Activated naive CD4-positive, alpha-beta T cell treated with anti-CD3 and anti-CD28 coated beads, Interleukin-2, amount 50 U/mL, for 24 hours (primary cell): Measurements from ENCODE around the gene AADAC.
"Not testable (repeated sequence)": the region's sequence is repeated elsewhere in the genome, so short reads cannot be mapped to it uniquely, and the experiment has no call there.

Source experiments
- H3K27ac Mint-ChIP-seq: one replicate; pipeline ENCODE4 v1.8.0; 2021; ENCODE audit warnings: mild to moderate bottlenecking, mixed read lengths
- H3K27me3 Mint-ChIP-seq: one replicate; pipeline ENCODE4 v1.8.0; 2021; ENCODE audit warnings: mixed read lengths
- H3K36me3 Mint-ChIP-seq: one replicate; pipeline ENCODE4 v1.8.0; 2021; ENCODE audit warnings: mixed read lengths
- H3K4me1 Mint-ChIP-seq: one replicate; pipeline ENCODE4 v1.8.0; 2021; ENCODE audit warnings: mixed read lengths
- H3K4me3 Mint-ChIP-seq: one replicate; pipeline ENCODE4 v1.8.0; 2021; ENCODE audit warnings: mild to moderate bottlenecking, mixed read lengths
- H3K9me3 Mint-ChIP-seq: one replicate; pipeline ENCODE4 v1.8.0; 2021; ENCODE audit warnings: mixed read lengths

AADAC gene

GRCh38 chr3:151789853-151790463 is 24.0 kb upstream of the AADAC start:
- no peaks in the 10 kb centered on the region for H3K4me1 Mint-ChIP-seq
- H3K27me3 Mint-ChIP-seq = peaks cover 2% of the 10 kb centered on the region

GRCh38 chr3:151790763-151791162 is 23.2 kb upstream of the AADAC start:
- not testable (repeated sequence) for H3K4me1 Mint-ChIP-seq, H3K36me3 Mint-ChIP-seq, H3K9me3 Mint-ChIP-seq, H3K27me3 Mint-ChIP-seq, H3K4me3 Mint-ChIP-seq, H3K27ac Mint-ChIP-seq

More at GRCh38 chr3:151789853-151790463, 24.0 kb upstream of the AADAC start:
- Mint-ChIP-seq H3K27ac (no peak overlapping the region), H3K36me3 (no peaks in the 10 kb centered on the region), H3K9me3 (peaks cover 7% of the 10 kb centered on the region), H3K4me3 (no peak overlapping the region)

GRCh38 chr3:151792411-151792810 is 21.5 kb upstream of the AADAC start:
- Mint-ChIP-seq H3K36me3 (no peaks in the 10 kb centered on the region), H3K4me1 (no peaks in the 10 kb centered on the region), H3K4me3 (no peak overlapping the region), H3K27ac (no peak overlapping the region), H3K27me3 (peaks cover 2% of the 10 kb centered on the region), H3K9me3 (peaks cover 7% of the 10 kb centered on the region)

- peaks cover 7% of the 10 kb centered on the region for H3K9me3 Mint-ChIP-seq
- no peaks in the 10 kb centered on the region for H3K36me3 Mint-ChIP-seq
- H3K27ac Mint-ChIP-seq = no peak overlapping the region
- H3K4me3 Mint-ChIP-seq = no peak overlapping the region
- no peaks in the 10 kb centered on the region for H3K4me1 Mint-ChIP-seq
- peaks cover 2% of the 10 kb centered on the region for H3K27me3 Mint-ChIP-seq
Observed at GRCh38 chr3:151793636-151794035, 20.3 kb upstream of the AADAC start.

GRCh38 chr3:151794080-151794479 is 19.8 kb upstream of the AADAC start:
- H3K9me3 Mint-ChIP-seq = peaks cover 7% of the 10 kb centered on the region
- no peak overlapping the region for H3K27ac Mint-ChIP-seq
- no peaks in the 10 kb centered on the region for H3K4me1 Mint-ChIP-seq
- H3K4me3 Mint-ChIP-seq = no peak overlapping the region
- no peaks in the 10 kb centered on the region for H3K36me3 Mint-ChIP-seq
- peaks cover 2% of the 10 kb centered on the region for H3K27me3 Mint-ChIP-seq

GRCh38 chr3:151795276-151795675 is 18.6 kb upstream of the AADAC start:
- no peaks in the 10 kb centered on the region for H3K36me3 Mint-ChIP-seq
- H3K27ac Mint-ChIP-seq = no peak overlapping the region
- H3K4me3 Mint-ChIP-seq = no peak overlapping the region
- no peaks in the 10 kb centered on the region for H3K27me3 Mint-ChIP-seq
- H3K9me3 Mint-ChIP-seq = peaks cover 4% of the 10 kb centered on the region
- H3K4me1 Mint-ChIP-seq = no peaks in the 10 kb centered on the region

- Mint-ChIP-seq H3K27me3 (no peaks in the 10 kb centered on the region), H3K27ac (no peak overlapping the region), H3K4me3 (no peak overlapping the region), H3K9me3 (no peaks in the 10 kb centered on the region), H3K36me3 (no peaks in the 10 kb centered on the region), H3K4me1 (no peaks in the 10 kb centered on the region)
Observed at GRCh38 chr3:151796105-151796680, 17.7 kb upstream of the AADAC start.

- Mint-ChIP-seq H3K4me1 (no peaks in the 10 kb centered on the region), H3K9me3 (no peaks in the 10 kb centered on the region), H3K36me3 (no peaks in the 10 kb centered on the region), H3K4me3 (no peak overlapping the region), H3K27me3 (no peaks in the 10 kb centered on the region), H3K27ac (no peak overlapping the region)
Observed at GRCh38 chr3:151798466-151798865, 15.4 kb upstream of the AADAC start.

GRCh38 chr3:151800431-151800830 is 13.5 kb upstream of the AADAC start:
- Mint-ChIP-seq H3K4me1 (no peaks in the 10 kb centered on the region), H3K36me3 (no peaks in the 10 kb centered on the region), H3K27me3 (peaks cover 4% of the 10 kb centered on the region), H3K9me3 (no peaks in the 10 kb centered on the region), H3K4me3 (no peak overlapping the region), H3K27ac (no peak overlapping the region)

GRCh38 chr3:151804267-151804666 is 9.6 kb upstream of the AADAC start:
- Mint-ChIP-seq H3K4me1 (no peaks in the 10 kb centered on the region), H3K36me3 (peaks cover 2% of the 10 kb centered on the region), H3K9me3 (peaks cover 9% of the 10 kb centered on the region), H3K4me3 (no peak overlapping the region), H3K27ac (no peak overlapping the region), H3K27me3 (peaks cover 7% of the 10 kb centered on the region)

GRCh38 chr3:151806838-151807237 is 7.1 kb upstream of the AADAC start:
- Mint-ChIP-seq H3K27me3 (peaks cover 7% of the 10 kb centered on the region), H3K4me3 (no peak overlapping the region), H3K36me3 (peaks cover 2% of the 10 kb centered on the region)

GRCh38 chr3:151808926-151809325 is 5.0 kb upstream of the AADAC start:
- not testable (repeated sequence) for H3K36me3 Mint-ChIP-seq, H3K4me3 Mint-ChIP-seq

More at GRCh38 chr3:151806838-151807237, 7.1 kb upstream of the AADAC start:
- peaks cover 9% of the 10 kb centered on the region for H3K9me3 Mint-ChIP-seq
- no peak overlapping the region for H3K27ac Mint-ChIP-seq
- no peaks in the 10 kb centered on the region for H3K4me1 Mint-ChIP-seq

GRCh38 chr3:151811474-151811873 is 2.4 kb upstream of the AADAC start:
- H3K27me3 Mint-ChIP-seq = peaks cover 2% of the 10 kb centered on the region

More at GRCh38 chr3:151808926-151809325, 5.0 kb upstream of the AADAC start:
- not testable (repeated sequence) for H3K4me1 Mint-ChIP-seq, H3K27me3 Mint-ChIP-seq, H3K27ac Mint-ChIP-seq, H3K9me3 Mint-ChIP-seq

GRCh38 chr3:151814588-151814987 is 672 bp downstream of the AADAC start:
- Mint-ChIP-seq H3K27ac (no peak overlapping the region), H3K4me1 (no peaks in the 10 kb centered on the region), H3K36me3 (no peaks in the 10 kb centered on the region), H3K4me3 (no peak overlapping the region), H3K9me3 (no peaks in the 10 kb centered on the region), H3K27me3 (peaks cover 8% of the 10 kb centered on the region)

More at GRCh38 chr3:151811474-151811873, 2.4 kb upstream of the AADAC start:
- no peak overlapping the region for H3K27ac Mint-ChIP-seq
- H3K36me3 Mint-ChIP-seq = peaks cover 2% of the 10 kb centered on the region
- no peak overlapping the region for H3K4me3 Mint-ChIP-seq
- peaks cover 9% of the 10 kb centered on the region for H3K9me3 Mint-ChIP-seq
- H3K4me1 Mint-ChIP-seq = no peaks in the 10 kb centered on the region

- no peaks in the 10 kb centered on the region for H3K4me1 Mint-ChIP-seq
- no peaks in the 10 kb centered on the region for H3K36me3 Mint-ChIP-seq
- no peak overlapping the region for H3K27ac Mint-ChIP-seq
- H3K27me3 Mint-ChIP-seq = peaks cover 8% of the 10 kb centered on the region
- no peak overlapping the region for H3K4me3 Mint-ChIP-seq
- no peaks in the 10 kb centered on the region for H3K9me3 Mint-ChIP-seq
Observed at GRCh38 chr3:151816091-151816604, 2.2 kb downstream of the AADAC start.

GRCh38 chr3:151817473-151817872 is 3.6 kb downstream of the AADAC start:
- H3K27ac Mint-ChIP-seq = no peak overlapping the region
- H3K4me3 Mint-ChIP-seq = no peak overlapping the region
- H3K4me1 Mint-ChIP-seq = no peaks in the 10 kb centered on the region
- H3K27me3 Mint-ChIP-seq = peaks cover 8% of the 10 kb centered on the region
- no peaks in the 10 kb centered on the region for H3K9me3 Mint-ChIP-seq
- H3K36me3 Mint-ChIP-seq = no peaks in the 10 kb centered on the region
